H1 (cell line): ENCODE measurements around the gene LSM7. TPM values are rescaled to one million over a fixed set of nuclear protein-coding genes. Genes with fewer than 3 reads are reported as not detected.

ENCODE experiments used
- CTCF ChIA-PET: fragments of 300-600 bp; sonication (Branson Sonifier 250); formaldehyde crosslinking; loops from one replicate; lab custom pipeline; 2021; ENCODE audit not compliant: partially characterized antibody; lab: Charles Lee
- POLR2A ChIA-PET: fragments of 300-600 bp; sonication (Branson Sonifier 250); formaldehyde crosslinking; loops from one replicate; lab custom pipeline; 2021; ENCODE audit warnings: inconsistent platforms; ENCODE audit not compliant: partially characterized antibody; lab: Charles Lee
- DNase-seq, 2 experiments: peaks; one replicate each; pipeline versions ENCODE4 v3.0.0 to v3.0.0-alpha.2; 2010 to 2022; ENCODE audit warnings: low spot score in 2 of 2, low read depth in 1 of 2, mixed read lengths in 1 of 2
- FAIRE-seq: peaks from 2 replicates; lab custom pipeline; 2011; peaks lifted over from hg19 to GRCh38; lab: Jason Lieb, UNC
- H2AFZ ChIP-seq: 2 replicates; pipeline ENCODE4 v1.8.1; 2012; ENCODE audit warnings: low read length, inconsistent platforms
- H2AK5ac ChIP-seq: 2 replicates; pipeline ENCODE4 v1.6.1; 2013; ENCODE audit warnings: low read depth, low read length
- H2BK120ac ChIP-seq: replicated peaks from 2 replicates; pipeline ENCODE3; 2013; ENCODE audit warnings: low read depth, low read length, inconsistent platforms
- H2BK12ac ChIP-seq: 2 replicates; pipeline ENCODE4 v1.6.1; 2013; ENCODE audit warnings: low read depth, low read length
- H2BK15ac ChIP-seq: 2 replicates; pipeline ENCODE4 v1.6.1; 2013; ENCODE audit warnings: low read length
- H2BK20ac ChIP-seq: 2 replicates; pipeline ENCODE4 v1.6.1; 2013; ENCODE audit warnings: low read length
- H2BK5ac ChIP-seq: 2 replicates; pipeline ENCODE4 v1.6.1; 2013; ENCODE audit warnings: low read depth, low read length
- H3K14ac ChIP-seq: 2 replicates; pipeline ENCODE4 v1.6.1; 2013; ENCODE audit warnings: inconsistent platforms; ENCODE audit not compliant: insufficient read length
- H3K18ac ChIP-seq: 2 replicates; pipeline ENCODE4 v1.6.1; 2013; ENCODE audit warnings: low read length; ENCODE audit errors: extremely low read depth
- H3K23ac ChIP-seq: 2 replicates; pipeline ENCODE4 v1.6.1; 2013; ENCODE audit warnings: inconsistent platforms; ENCODE audit not compliant: insufficient read length
- H3K23me2 ChIP-seq: 2 replicates; pipeline ENCODE4 v1.6.1; 2013; ENCODE audit warnings: low read depth, low read length
- H3K27ac ChIP-seq: 2 replicates; pipeline ENCODE4 v1.6.1; 2011; ENCODE audit warnings: low read depth, low read length, inconsistent platforms
- H3K27me3 ChIP-seq, 4 experiments: replicated peaks in 1 of 4; 1 replicate in 1 of 4; 2 replicates in 3 of 4; pipeline versions ENCODE4 v1.6.1 to v1.8.1; 2011 to 2013; ENCODE audit warnings: low read length in 3 of 4, mild to moderate bottlenecking in 3 of 4, inconsistent platforms in 2 of 4, mixed read lengths in 2 of 4, moderate library complexity in 1 of 4; ENCODE audit not compliant: control insufficient read depth in 3 of 4, insufficient read depth in 3 of 4; ENCODE audit errors: extremely low read depth in 1 of 4
- H3K36me3 ChIP-seq, 4 experiments: 2 replicates each; pipeline versions ENCODE4 v1.6.1 to v1.8.1; 2011 to 2013; ENCODE audit warnings: mild to moderate bottlenecking in 4 of 4, low read length in 3 of 4, moderate library complexity in 2 of 4, control low read depth in 1 of 4, inconsistent platforms in 1 of 4; ENCODE audit not compliant: insufficient read depth in 4 of 4, control insufficient read depth in 2 of 4
- H3K4ac ChIP-seq: replicated peaks from 2 replicates; pipeline ENCODE3; 2013; ENCODE audit warnings: low read length, low read depth, mixed read lengths, inconsistent platforms; ENCODE audit not compliant: insufficient read length
- H3K4me1 ChIP-seq, 4 experiments: replicated peaks in 1 of 4; 1 replicate in 1 of 4; 2 replicates in 3 of 4; pipeline versions ENCODE4 v1.6.1 to v1.8.1; 2011 to 2013; ENCODE audit warnings: low read length in 3 of 4, inconsistent platforms in 2 of 4, mixed read lengths in 1 of 4; ENCODE audit not compliant: insufficient read depth in 4 of 4, control insufficient read depth in 3 of 4
- H3K4me2 ChIP-seq, 2 experiments: 2 replicates each; pipeline versions ENCODE4 v1.6.1 to v1.8.1; 2011 to 2013; ENCODE audit warnings: low read depth in 2 of 2, low read length in 2 of 2, control low read depth in 1 of 2, inconsistent platforms in 1 of 2, mild to moderate bottlenecking in 1 of 2; ENCODE audit not compliant: insufficient read depth in 1 of 2
- H3K4me3 ChIP-seq, 4 experiments: fragments of 200-600, 300-600 bp in 1 of 4; sonication (generic), shearing (Covaris generic), sonication (Bioruptor Twin) in 1 of 4; 2 replicates each; pipeline versions ENCODE4 v1.5.1 to v1.8.1; 2011 to 2016; ENCODE audit warnings: low read length in 4 of 4, low read depth in 3 of 4, control low read depth in 2 of 4, inconsistent platforms in 2 of 4, mild to moderate bottlenecking in 2 of 4, mixed read lengths in 1 of 4, moderate library complexity in 1 of 4; ENCODE audit not compliant: insufficient read depth in 2 of 4; ENCODE audit errors: extremely low read depth in 1 of 4
- H3K56ac ChIP-seq: replicated peaks from 2 replicates; pipeline ENCODE3; 2013; ENCODE audit warnings: low read depth, mild to moderate bottlenecking, mixed read lengths, low read length, inconsistent platforms; ENCODE audit not compliant: insufficient read length
- H3K79me1 ChIP-seq: 2 replicates; pipeline ENCODE4 v1.6.1; 2013; ENCODE audit warnings: low read depth, low read length, control low read depth
- H3K79me2 ChIP-seq, 2 experiments: 2 replicates each; pipeline versions ENCODE4 v1.6.1 to v1.8.1; 2012 to 2013; ENCODE audit warnings: low read length in 2 of 2, mild to moderate bottlenecking in 2 of 2, inconsistent platforms in 1 of 2; ENCODE audit not compliant: insufficient read depth in 2 of 2, control insufficient read depth in 1 of 2
- H3K9ac ChIP-seq, 4 experiments: replicated peaks in 1 of 4; 1 replicate in 1 of 4; 2 replicates in 3 of 4; pipeline versions ENCODE4 v1.6.1 to v1.8.1; 2011 to 2013; ENCODE audit warnings: low read depth in 3 of 4, low read length in 3 of 4, control low read depth in 2 of 4, mild to moderate bottlenecking in 2 of 4, moderate library complexity in 2 of 4, inconsistent platforms in 1 of 4; ENCODE audit errors: extremely low read depth in 1 of 4
- H3K9me3 ChIP-seq, 2 experiments: 2 replicates each; pipeline versions ENCODE4 v1.6.1 to v1.8.1; 2012 to 2013; ENCODE audit warnings: mild to moderate bottlenecking in 2 of 2, moderate library complexity in 2 of 2, control low read depth in 1 of 2, inconsistent platforms in 1 of 2, low read depth in 1 of 2, low read length in 1 of 2, mixed read lengths in 1 of 2; ENCODE audit not compliant: insufficient read depth in 2 of 2
- H4K20me1 ChIP-seq, 2 experiments: replicated peaks in 1 of 2; 2 replicates each; pipeline versions ENCODE3 to v1.8.1; 2011 to 2013; ENCODE audit warnings: inconsistent platforms in 2 of 2, low read length in 2 of 2, mild to moderate bottlenecking in 1 of 2; ENCODE audit not compliant: insufficient read depth in 2 of 2, control insufficient read depth in 1 of 2
- H4K5ac ChIP-seq: 2 replicates; pipeline ENCODE4 v1.6.1; 2013; ENCODE audit warnings: low read length, low read depth, mixed read lengths, inconsistent platforms; ENCODE audit not compliant: insufficient read length
- H4K8ac ChIP-seq: 2 replicates; pipeline ENCODE4 v1.8.0; 2013; ENCODE audit warnings: mild to moderate bottlenecking, moderate library complexity, low read length, inconsistent platforms; ENCODE audit not compliant: insufficient read depth; ENCODE audit errors: extremely low read depth
- H4K91ac ChIP-seq: replicated peaks from 2 replicates; pipeline ENCODE3; 2013; ENCODE audit warnings: low read length, mixed read lengths, inconsistent platforms; ENCODE audit not compliant: insufficient read length
- BRCA1 ChIP-seq: IDR thresholded peaks from 2 replicates; pipeline ENCODE4 v1.6.1; 2012; ENCODE audit warnings: low read depth, low read length, improper control_type of control experiment
- CHD2 ChIP-seq: IDR thresholded peaks from 2 replicates; pipeline ENCODE4 v1.6.1; 2012; ENCODE audit warnings: low read length, improper control_type of control experiment
- EP300 ChIP-seq, 2 experiments: IDR thresholded peaks; 1 replicate in 1 of 2; 2 replicates in 1 of 2; pipeline ENCODE4 v1.6.1; 2011 to 2012; ENCODE audit warnings: low read depth in 2 of 2, low read length in 2 of 2, mild to moderate bottlenecking in 2 of 2, borderline replicate concordance in 1 of 2, inconsistent platforms in 1 of 2, moderate library complexity in 1 of 2
- KDM4A ChIP-seq: IDR thresholded peaks from one replicate; pipeline ENCODE4 v1.7.1; 2012; ENCODE audit warnings: low read depth, mild to moderate bottlenecking, moderate library complexity, low read length, inconsistent platforms; ENCODE audit not compliant: severe bottlenecking
- NANOG ChIP-seq: IDR thresholded peaks from 2 replicates; pipeline ENCODE4 v1.6.1; 2011; ENCODE audit warnings: low read length, low read depth, mild to moderate bottlenecking, inconsistent platforms; ENCODE audit not compliant: insufficient read depth, poor library complexity, severe bottlenecking
- RBBP5 ChIP-seq: IDR thresholded peaks from 2 replicates; pipeline ENCODE4 v1.7.1; 2012; ENCODE audit warnings: low read depth, mild to moderate bottlenecking, inconsistent platforms, low read length, moderate library complexity, borderline replicate concordance
- RXRA ChIP-seq: IDR thresholded peaks from 2 replicates; pipeline ENCODE4 v1.6.1; 2011; ENCODE audit warnings: low read depth, mild to moderate bottlenecking, low read length, moderate library complexity; ENCODE audit not compliant: insufficient read depth
- SP1 ChIP-seq: IDR thresholded peaks from 2 replicates; pipeline ENCODE4 v1.6.1; 2011; ENCODE audit warnings: low read depth, low read length
- SP4 ChIP-seq: IDR thresholded peaks from 2 replicates; pipeline ENCODE4 v1.6.1; 2012; ENCODE audit warnings: low read length, inconsistent platforms
- WGBS, 2 experiments: shearing (Covaris generic) in 1 of 2; methylation state at CpG; one replicate each; pipeline versions ENCODE4 v1.1.6 to v1.1.7; 2013 to 2015; ENCODE audit warnings: low lambda C conversion rate in 2 of 2, mixed read lengths in 2 of 2, inconsistent platforms in 1 of 2, low coverage in 1 of 2, missing lambda C conversion rate in 1 of 2; ENCODE audit not compliant: insufficient replicate concordance in 2 of 2, insufficient coverage in 1 of 2, insufficient read length in 1 of 2; ENCODE audit errors: extremely low coverage in 1 of 2, missing lambda C conversion rate in 1 of 2; 5-methylcytosine and 5-hydroxymethylcytosine counted together
- polyA plus RNA-seq, 7 experiments: library from polyadenylated mRNA; depleted of rRNA in 3 of 7; stranded (reverse) in 5 of 7; unstranded in 2 of 7; fragments of >200 nt in 5 of 7; fragments of 200-250 nt in 2 of 7; gene quantifications; 1 replicate in 5 of 7; 2 replicates in 1 of 7; 4 replicates in 1 of 7; pipeline versions ENCODE4 v1.2.1 to v1.2.3, GENCODE V29; 2011 to 2013; ENCODE audit warnings: missing spikeins in 2 of 7, mixed read lengths in 2 of 7
- total RNA-seq: library from RNA; stranded (reverse); fragmentation: NEBNext Ultra II Directional; extraction: Animal tissue kit (Norgen Biotek cat#: 25700); gene quantifications from 2 replicates; pipeline ENCODE4 v1.2.1, GENCODE V29; 2021
- TF ChIP-seq, protein P1 (sequence below): IDR thresholded peaks from 2 replicates; pipeline ENCODE4 v1.6.1; 2012; ENCODE audit warnings: low read length, inconsistent platforms

Gene LSM7
- total and polyA plus RNA-seq, 2 of the 8 experiments (the other 6 are each of a cell fraction or from before 2014, with no cell fraction given), result 228 to 1,335 TPM

DNA sequence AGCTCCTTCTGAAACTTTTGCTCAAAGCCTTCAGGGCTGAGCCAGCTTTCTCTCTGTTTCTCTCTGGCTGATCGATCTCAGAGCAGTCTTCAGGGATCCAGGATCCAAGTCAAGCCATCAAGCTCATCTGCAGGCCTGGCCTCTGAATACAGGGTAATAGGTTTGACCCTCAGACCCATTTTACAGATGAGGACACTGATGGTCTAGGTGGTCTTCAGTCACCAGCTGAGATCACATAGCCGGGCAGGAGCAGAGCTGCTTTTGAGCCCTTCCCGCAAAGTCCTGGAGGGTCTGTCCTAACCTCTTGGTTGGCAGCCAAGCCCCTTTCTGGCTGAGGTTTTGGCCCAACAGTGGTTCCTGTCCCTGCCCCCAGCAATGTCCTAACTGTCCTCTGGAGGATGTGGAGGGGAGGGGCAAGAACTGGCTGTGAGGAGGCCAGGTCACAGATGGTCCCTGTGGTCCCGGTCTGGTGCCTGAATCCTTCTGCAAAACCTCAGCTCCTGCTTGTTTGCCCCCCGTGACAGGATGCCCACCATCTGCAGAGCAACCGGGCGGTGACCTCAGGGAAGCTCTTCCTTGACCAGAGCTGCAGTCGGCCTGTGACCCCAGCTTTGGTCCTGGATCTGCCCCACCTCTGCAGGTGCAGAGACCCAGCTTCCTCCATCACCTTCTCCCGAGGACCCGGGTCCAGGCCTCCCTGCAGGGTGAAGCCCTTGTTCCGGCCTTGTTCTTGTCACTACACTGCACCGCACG lies 40.6 kb downstream of the LSM7 start:
- no peak overlapping the region for H3K18ac ChIP-seq
- whole genome bisulfite sequencing, 2 experiments, result 88% methylated on average over 12 of the region's 13 CpGs; no CpG with 5 or more reads in 1 of the 2 experiments
- no peaks in the 10 kb centered on the region for H3K79me2 ChIP-seq
- H3K36me3 ChIP-seq, result peaks cover 0 to 6% (median 0%) of the 10 kb centered on the region in 4 experiments; a peak in 1 of 8 replicates
- CTCF ChIA-PET, result interaction anchor here (0.9 to 5.0 kb wide), 7 partner anchors 10 to 349 kb away, joined by 3 to 46 read pairs (median 7); no protein-coding TSS in a partner anchor
- H2BK120ac ChIP-seq, result no peak overlapping the region
- H2BK12ac ChIP-seq, result no peak overlapping the region
- H3K79me1 ChIP-seq, result no peaks in the 10 kb centered on the region
- no peak overlapping the region for H3K27ac ChIP-seq
- H2BK5ac ChIP-seq, result no peak overlapping the region
- H3K14ac ChIP-seq, result no peak overlapping the region
- no peaks in the 10 kb centered on the region for H3K9me3 ChIP-seq
- no peak for DNase-seq
- peaks cover 39 to 66% (median 59%) of the 10 kb centered on the region in 4 experiments for H3K27me3 ChIP-seq
- H2BK15ac ChIP-seq, result no peak overlapping the region
- H3K4ac ChIP-seq, result no peak overlapping the region
- FAIRE-seq, result no peak
- no peak overlapping the region for H3K9ac ChIP-seq
- POLR2A ChIA-PET, result interaction anchor here (0.7 to 3.1 kb wide), 15 partner anchors 8 to 342 kb away, joined by 3 to 25 read pairs (median 4); no protein-coding TSS in a partner anchor
- H4K8ac ChIP-seq, result no peak overlapping the region
- no peak overlapping the region for H2AK5ac ChIP-seq
- H3K56ac ChIP-seq, result no peak overlapping the region
- no peak overlapping the region for H3K23ac ChIP-seq
- peaks cover 10% of the 10 kb centered on the region; the same call in 1 of the 2 replicates for H3K23me2 ChIP-seq
- H2AFZ ChIP-seq, result no peak overlapping the region
- H4K5ac ChIP-seq, result no peak overlapping the region
- peaks cover 0 to 11% of the 10 kb centered on the region in 2 experiments for H4K20me1 ChIP-seq
- no peak overlapping the region for H2BK20ac ChIP-seq
- no peak overlapping the region for H3K4me3 ChIP-seq
- no peak overlapping the region for H3K4me2 ChIP-seq
- H3K4me1 ChIP-seq, result peaks cover 0 to 22% (median 9%) of the 10 kb centered on the region in 4 experiments; a peak in 5 of 7 replicates
- no peak overlapping the region for H4K91ac ChIP-seq
- TF ChIP-seq BRCA1 (no peak), EP300 (IDR thresholded peaks at IDR 0.05; ENCODE audit: borderline replicate concordance in 1 of 2, low read depth in 2 of 2, low read length in 2 of 2) (no peak), RXRA (no peak), CHD2 (no peak), SP4 (no peak), NANOG (no peak), RBBP5 (no peak), SP1 (no peak), KDM4A (no peak)
- TF ChIP-seq, protein P1, sequence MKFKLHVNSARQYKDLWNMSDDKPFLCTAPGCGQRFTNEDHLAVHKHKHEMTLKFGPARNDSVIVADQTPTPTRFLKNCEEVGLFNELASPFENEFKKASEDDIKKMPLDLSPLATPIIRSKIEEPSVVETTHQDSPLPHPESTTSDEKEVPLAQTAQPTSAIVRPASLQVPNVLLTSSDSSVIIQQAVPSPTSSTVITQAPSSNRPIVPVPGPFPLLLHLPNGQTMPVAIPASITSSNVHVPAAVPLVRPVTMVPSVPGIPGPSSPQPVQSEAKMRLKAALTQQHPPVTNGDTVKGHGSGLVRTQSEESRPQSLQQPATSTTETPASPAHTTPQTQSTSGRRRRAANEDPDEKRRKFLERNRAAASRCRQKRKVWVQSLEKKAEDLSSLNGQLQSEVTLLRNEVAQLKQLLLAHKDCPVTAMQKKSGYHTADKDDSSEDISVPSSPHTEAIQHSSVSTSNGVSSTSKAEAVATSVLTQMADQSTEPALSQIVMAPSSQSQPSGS, result no peak
